Measurements from ENCODE around the gene CDK19. TPM values are rescaled to one million over a fixed set of nuclear protein-coding genes. Genes with fewer than 3 reads are reported as not detected.
A peak's percentile ranks its signal among the peaks of the same experiment; 100 is the strongest.

The CDK19 gene
- total and polyA plus RNA-seq, 2 of the 13 experiments (the other 11 are each of a cell fraction or from before 2014, with no cell fraction given): 13.4 to 27.0 TPM

DNA sequence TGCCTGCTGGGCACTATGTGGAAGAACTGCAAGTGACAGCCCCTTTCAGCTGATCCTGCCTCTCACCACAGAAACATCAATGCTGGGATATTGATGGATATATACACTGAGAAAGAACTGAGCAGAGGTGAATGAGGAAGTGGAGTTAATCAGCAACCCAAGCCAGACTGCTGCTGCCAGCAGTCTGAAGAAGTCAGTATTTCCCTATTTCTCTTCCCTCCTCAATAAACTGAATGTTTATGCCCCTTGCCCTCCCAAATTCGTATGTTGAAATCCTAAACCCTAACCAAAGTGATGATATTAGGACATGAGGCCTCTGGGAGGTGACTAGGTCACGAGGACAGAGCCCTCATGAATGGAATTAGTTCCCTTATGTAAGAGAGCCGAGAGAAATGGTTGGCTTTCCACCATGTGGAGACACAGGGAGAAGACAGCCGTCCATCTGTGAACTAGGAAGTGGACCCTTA is 76.3 kb downstream of the CDK19 start (continued):
- TF ChIP-seq, protein P1, sequence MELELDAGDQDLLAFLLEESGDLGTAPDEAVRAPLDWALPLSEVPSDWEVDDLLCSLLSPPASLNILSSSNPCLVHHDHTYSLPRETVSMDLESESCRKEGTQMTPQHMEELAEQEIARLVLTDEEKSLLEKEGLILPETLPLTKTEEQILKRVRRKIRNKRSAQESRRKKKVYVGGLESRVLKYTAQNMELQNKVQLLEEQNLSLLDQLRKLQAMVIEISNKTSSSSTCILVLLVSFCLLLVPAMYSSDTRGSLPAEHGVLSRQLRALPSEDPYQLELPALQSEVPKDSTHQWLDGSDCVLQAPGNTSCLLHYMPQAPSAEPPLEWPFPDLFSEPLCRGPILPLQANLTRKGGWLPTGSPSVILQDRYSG (CRISPR knock-in tag; IDR thresholded peaks at IDR 0.05): no peak
- TF ChIP-seq EED (CRISPR knock-in tag; IDR thresholded peaks at IDR 0.05) (no peak), ZNF34 (CRISPR knock-in tag; IDR thresholded peaks at IDR 0.05; ENCODE audit: borderline replicate concordance) (no peak), ZNF788 (CRISPR knock-in tag; IDR thresholded peaks at IDR 0.05; ENCODE audit: borderline replicate concordance) (peak; percentile 53; the same call in 1 of the 2 replicates), ZNF564 (CRISPR knock-in tag; IDR thresholded peaks at IDR 0.05) (0 out of 2 replicates have a peak, but pooled peaks have one; percentile 49), SALL1 (CRISPR knock-in tag; IDR thresholded peaks at IDR 0.05) (peak; percentile 79), ZFP62 (CRISPR knock-in tag; IDR thresholded peaks at IDR 0.05) (no peak), FOXC1 (CRISPR knock-in tag; IDR thresholded peaks at IDR 0.05; ENCODE audit: borderline replicate concordance) (no peak), MED8 (CRISPR knock-in tag; IDR thresholded peaks at IDR 0.05; ENCODE audit: insufficient replicate concordance) (no peak), ETV5 (CRISPR knock-in tag; IDR thresholded peaks at IDR 0.05; ENCODE audit: borderline replicate concordance) (peak; percentile 26; the same call in 1 of the 2 replicates), ZNF3 (CRISPR knock-in tag; IDR thresholded peaks at IDR 0.05) (no peak), SMARCC2 (IDR thresholded peaks at IDR 0.05) (no peak), KDM4B (CRISPR knock-in tag; IDR thresholded peaks at IDR 0.05) (no peak), ZNF281 (CRISPR knock-in tag; IDR thresholded peaks at IDR 0.05; ENCODE audit: borderline replicate concordance) (no peak), ZNF616 (CRISPR knock-in tag; IDR thresholded peaks at IDR 0.05; ENCODE audit: low read depth) (no peak), ZNF292 (CRISPR knock-in tag; IDR thresholded peaks at IDR 0.05; ENCODE audit: borderline replicate concordance, low read depth) (peak; percentile 74; the same call in 1 of the 2 replicates), NFIB (CRISPR knock-in tag; IDR thresholded peaks at IDR 0.05; ENCODE audit: borderline replicate concordance) (no peak), ZNF576 (CRISPR knock-in tag; IDR thresholded peaks at IDR 0.05) (no peak), ZNF354B (CRISPR knock-in tag; IDR thresholded peaks at IDR 0.05) (no peak)
- TF ChIP-seq, protein P2, sequence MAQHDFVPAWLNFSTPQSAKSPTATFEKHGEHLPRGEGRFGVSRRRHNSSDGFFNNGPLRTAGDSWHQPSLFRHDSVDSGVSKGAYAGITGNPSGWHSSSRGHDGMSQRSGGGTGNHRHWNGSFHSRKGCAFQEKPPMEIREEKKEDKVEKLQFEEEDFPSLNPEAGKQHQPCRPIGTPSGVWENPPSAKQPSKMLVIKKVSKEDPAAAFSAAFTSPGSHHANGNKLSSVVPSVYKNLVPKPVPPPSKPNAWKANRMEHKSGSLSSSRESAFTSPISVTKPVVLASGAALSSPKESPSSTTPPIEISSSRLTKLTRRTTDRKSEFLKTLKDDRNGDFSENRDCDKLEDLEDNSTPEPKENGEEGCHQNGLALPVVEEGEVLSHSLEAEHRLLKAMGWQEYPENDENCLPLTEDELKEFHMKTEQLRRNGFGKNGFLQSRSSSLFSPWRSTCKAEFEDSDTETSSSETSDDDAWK (CRISPR knock-in tag; IDR thresholded peaks at IDR 0.05): no peak
- TF ChIP-seq, protein P3, sequence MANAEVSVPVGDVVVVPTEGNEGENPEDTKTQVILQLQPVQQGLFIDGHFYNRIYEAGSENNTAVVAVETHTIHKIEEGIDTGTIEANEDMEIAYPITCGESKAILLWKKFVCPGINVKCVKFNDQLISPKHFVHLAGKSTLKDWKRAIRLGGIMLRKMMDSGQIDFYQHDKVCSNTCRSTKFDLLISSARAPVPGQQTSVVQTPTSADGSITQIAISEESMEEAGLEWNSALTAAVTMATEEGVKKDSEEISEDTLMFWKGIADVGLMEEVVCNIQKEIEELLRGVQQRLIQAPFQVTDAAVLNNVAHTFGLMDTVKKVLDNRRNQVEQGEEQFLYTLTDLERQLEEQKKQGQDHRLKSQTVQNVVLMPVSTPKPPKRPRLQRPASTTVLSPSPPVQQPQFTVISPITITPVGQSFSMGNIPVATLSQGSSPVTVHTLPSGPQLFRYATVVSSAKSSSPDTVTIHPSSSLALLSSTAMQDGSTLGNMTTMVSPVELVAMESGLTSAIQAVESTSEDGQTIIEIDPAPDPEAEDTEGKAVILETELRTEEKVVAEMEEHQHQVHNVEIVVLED (CRISPR knock-in tag; IDR thresholded peaks at IDR 0.05; ENCODE audit: borderline replicate concordance): no peak; the same call in 1 of the 2 replicates
- TF ChIP-seq, protein P4, sequence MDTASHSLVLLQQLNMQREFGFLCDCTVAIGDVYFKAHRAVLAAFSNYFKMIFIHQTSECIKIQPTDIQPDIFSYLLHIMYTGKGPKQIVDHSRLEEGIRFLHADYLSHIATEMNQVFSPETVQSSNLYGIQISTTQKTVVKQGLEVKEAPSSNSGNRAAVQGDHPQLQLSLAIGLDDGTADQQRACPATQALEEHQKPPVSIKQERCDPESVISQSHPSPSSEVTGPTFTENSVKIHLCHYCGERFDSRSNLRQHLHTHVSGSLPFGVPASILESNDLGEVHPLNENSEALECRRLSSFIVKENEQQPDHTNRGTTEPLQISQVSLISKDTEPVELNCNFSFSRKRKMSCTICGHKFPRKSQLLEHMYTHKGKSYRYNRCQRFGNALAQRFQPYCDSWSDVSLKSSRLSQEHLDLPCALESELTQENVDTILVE (CRISPR knock-in tag; IDR thresholded peaks at IDR 0.05): no peak

All from HepG2 (cell line).